PC-9 (cell line): Measurements from ENCODE around the gene PRKAG2. TPM values are rescaled to one million over a fixed set of nuclear protein-coding genes. Genes with fewer than 3 reads are reported as not detected.
A peak's percentile ranks its signal among the peaks of the same experiment; 100 is the strongest.

Experiments
- BruUV-seq: library from RNA; stranded (reverse); fragments of 400-500 nt; replicated peaks from 2 replicates; lab custom pipeline; 2021; lab: Mats Ljungman, UMichigan
- CTCF ChIA-PET: fragments of 300-600 bp; sonication (Branson Sonifier 250); formaldehyde crosslinking; loops from one replicate; lab custom pipeline; 2022; ENCODE audit warnings: antibody characterized with exemption; lab: Charles Lee
- POLR2A ChIA-PET: fragments of 300-600 bp; sonication (Branson Sonifier 250); formaldehyde crosslinking; loops from one replicate; lab custom pipeline; 2022; ENCODE audit warnings: antibody characterized with exemption; ENCODE audit not compliant: unreplicated experiment; lab: Charles Lee
- DNase-seq, 2 experiments: peaks; one replicate each; pipeline versions ENCODE4 v3.0.0 to v3.0.0-alpha.2; 2015 to 2022; ENCODE audit warnings: mixed read lengths in 1 of 2
- H2AFZ ChIP-seq: fragments of 200-600 bp; sonication (generic); 2 replicates; pipeline ENCODE4 v1.8.1; 2017; ENCODE audit warnings: antibody characterized with exemption
- H3F3A ChIP-seq: fragments of 200-600 bp; sonication (generic); 2 replicates; pipeline ENCODE4 v1.8.1; 2017; ENCODE audit warnings: antibody characterized with exemption, mild to moderate bottlenecking, low read depth; ENCODE audit not compliant: insufficient read depth
- H3K27ac ChIP-seq: fragments of 200-600 bp; sonication (generic); 2 replicates; pipeline ENCODE4 v1.6.1; 2016; ENCODE audit warnings: mixed run types
- H3K27me3 ChIP-seq: fragments of 200-600 bp; sonication (generic); 2 replicates; pipeline ENCODE4 v1.6.1; 2016; ENCODE audit warnings: low read depth, mixed run types; ENCODE audit not compliant: insufficient read depth
- H3K36me3 ChIP-seq: fragments of 200-600 bp; sonication (generic); 2 replicates; pipeline ENCODE4 v1.6.1; 2016; ENCODE audit warnings: low read depth, mixed run types
- H3K4me1 ChIP-seq: fragments of 200-600 bp; sonication (generic); replicated peaks from 2 replicates; pipeline ENCODE4 v1.6.1; 2016; ENCODE audit warnings: mixed run types; ENCODE audit not compliant: insufficient read depth
- H3K4me2 ChIP-seq: fragments of 200-600 bp; sonication (generic); 2 replicates; pipeline ENCODE4 v1.6.1; 2017; ENCODE audit warnings: mixed run types
- H3K4me3 ChIP-seq: fragments of 200-600 bp; sonication (generic); 2 replicates; pipeline ENCODE4 v1.6.1; 2016; ENCODE audit warnings: mixed run types
- H3K79me2 ChIP-seq: fragments of 200-600 bp; sonication (generic); 2 replicates; pipeline ENCODE4 v1.6.1; 2017; ENCODE audit warnings: low read depth, mixed run types
- H3K9me2 ChIP-seq: fragments of 200-600 bp; sonication (generic); 2 replicates; pipeline ENCODE4 v1.8.1; 2017; ENCODE audit warnings: mild to moderate bottlenecking; ENCODE audit not compliant: insufficient read depth
- H3K9me3 ChIP-seq: fragments of 200-600 bp; sonication (generic); 2 replicates; pipeline ENCODE4 v1.8.1; 2016; ENCODE audit warnings: low read depth; ENCODE audit not compliant: insufficient read depth
- H4K20me1 ChIP-seq: fragments of 200-600 bp; sonication (generic); 2 replicates; pipeline ENCODE4 v1.8.1; 2017; ENCODE audit not compliant: insufficient read depth
- EZH2 ChIP-seq: fragments of 200-600 bp; sonication (generic); IDR thresholded peaks from 2 replicates; pipeline ENCODE4 v1.8.0; 2017; ENCODE audit warnings: antibody characterized with exemption, low read depth
- intact Hi-C: fragments of 100-400 bp; cut with micrococcal nuclease; formaldehyde crosslinking; loops from one replicate; pipeline ENCODE4 v1.10.0; 2022; ENCODE audit not compliant: unreplicated experiment
- total RNA-seq: library from RNA; stranded (reverse); gene quantifications from 2 replicates; pipeline ENCODE4 v1.2.3, GENCODE V29; 2021
- TF ChIP-seq, protein P1 (sequence below): fragments of 200-600 bp; sonication (generic); conservative IDR thresholded peaks from 2 replicates; pipeline ENCODE4 v1.6.1; 2017; ENCODE audit warnings: mixed run types, antibody characterized with exemption, mild to moderate bottlenecking, moderate library complexity

Gene PRKAG2
- total RNA-seq, 1 experiment from 2014 or later = 37.3 TPM

DNA sequence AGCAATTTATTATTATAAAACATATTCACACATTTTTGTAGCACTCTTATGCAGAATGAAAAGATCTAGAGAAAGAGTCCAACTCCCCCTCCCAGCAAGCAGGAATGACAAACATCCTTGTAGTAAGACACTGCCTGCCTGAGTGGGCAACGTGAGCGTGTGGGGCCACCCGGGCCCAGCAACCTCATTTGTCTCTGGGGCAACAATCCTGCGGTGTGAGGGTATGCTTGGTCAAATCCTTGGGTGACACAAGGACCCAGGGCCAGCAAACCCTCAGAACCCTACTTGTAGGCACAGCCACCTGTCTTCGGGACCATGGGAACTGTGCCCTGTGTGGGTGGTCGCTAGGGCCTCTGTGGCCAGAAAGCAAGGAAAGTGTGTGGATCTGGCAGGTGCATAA is 367.9 kb downstream of the PRKAG2 start:
- H4K20me1 ChIP-seq = peaks cover 98% of the 10 kb centered on the region
- CTCF ChIA-PET = interaction anchor here (0.6 kb wide), 1 partner anchor 21 kb away, joined by 3 read pairs; no protein-coding TSS in a partner anchor

DNA sequence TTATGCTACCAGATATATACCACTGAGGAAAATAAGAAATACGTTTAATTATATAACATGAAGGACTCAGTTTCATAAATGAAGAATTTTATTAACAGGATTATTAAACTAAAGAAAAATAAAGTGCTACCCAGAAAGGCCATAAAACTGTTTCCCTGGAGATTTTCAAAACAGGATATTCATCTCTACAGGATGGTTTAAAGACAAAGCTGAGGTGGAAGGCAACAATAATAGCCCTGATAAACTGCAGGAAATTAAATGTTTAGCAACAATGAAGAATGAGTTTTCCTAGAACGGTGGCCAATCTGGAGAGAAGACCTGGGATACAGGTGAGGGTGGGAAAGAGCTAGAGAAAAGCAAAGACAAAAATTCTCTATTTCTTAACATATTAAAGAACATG is 369.1 kb downstream of the PRKAG2 start:
- H3K9me3 ChIP-seq = no peaks in the 10 kb centered on the region
- no peak for DNase-seq
- no peak for TF ChIP-seq EZH2
- TF ChIP-seq, protein P1, sequence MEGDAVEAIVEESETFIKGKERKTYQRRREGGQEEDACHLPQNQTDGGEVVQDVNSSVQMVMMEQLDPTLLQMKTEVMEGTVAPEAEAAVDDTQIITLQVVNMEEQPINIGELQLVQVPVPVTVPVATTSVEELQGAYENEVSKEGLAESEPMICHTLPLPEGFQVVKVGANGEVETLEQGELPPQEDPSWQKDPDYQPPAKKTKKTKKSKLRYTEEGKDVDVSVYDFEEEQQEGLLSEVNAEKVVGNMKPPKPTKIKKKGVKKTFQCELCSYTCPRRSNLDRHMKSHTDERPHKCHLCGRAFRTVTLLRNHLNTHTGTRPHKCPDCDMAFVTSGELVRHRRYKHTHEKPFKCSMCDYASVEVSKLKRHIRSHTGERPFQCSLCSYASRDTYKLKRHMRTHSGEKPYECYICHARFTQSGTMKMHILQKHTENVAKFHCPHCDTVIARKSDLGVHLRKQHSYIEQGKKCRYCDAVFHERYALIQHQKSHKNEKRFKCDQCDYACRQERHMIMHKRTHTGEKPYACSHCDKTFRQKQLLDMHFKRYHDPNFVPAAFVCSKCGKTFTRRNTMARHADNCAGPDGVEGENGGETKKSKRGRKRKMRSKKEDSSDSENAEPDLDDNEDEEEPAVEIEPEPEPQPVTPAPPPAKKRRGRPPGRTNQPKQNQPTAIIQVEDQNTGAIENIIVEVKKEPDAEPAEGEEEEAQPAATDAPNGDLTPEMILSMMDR = no peak
- ChIA-PET POLR2A (interaction anchor here (0.6 to 0.7 kb wide), 2 partner anchors 8 to 10 kb away, joined by 5 to 7 read pairs; no protein-coding TSS in a partner anchor), CTCF (no interaction called here)
- H3K9me2 ChIP-seq = no peaks in the 10 kb centered on the region
- H3K4me1 ChIP-seq = peaks cover 44% of the 10 kb centered on the region
- no peaks in the 10 kb centered on the region for H3K27me3 ChIP-seq
- H2AFZ ChIP-seq = no peak overlapping the region
- no peak overlapping the region for H3K4me2 ChIP-seq
- H3F3A ChIP-seq = peaks cover 54% of the 10 kb centered on the region
- peaks cover 95% of the 10 kb centered on the region for H4K20me1 ChIP-seq
- H3K4me3 ChIP-seq = no peak overlapping the region
- BruUV-seq = no TSS peak
- H3K79me2 ChIP-seq = peaks cover 100% of the 10 kb centered on the region
- peak overlapping the region; percentile 25; the same call in 1 of the 2 replicates for H3K27ac ChIP-seq
- intact Hi-C loops = no loop called here
- 0 out of 2 replicates have a peak, but pooled peaks cover 1% of the 10 kb centered on the region for H3K36me3 ChIP-seq

More for the DNA sequence above, 367.9 kb downstream of the PRKAG2 start:
- Histone ChIP-seq H3K79me2 (peaks cover 100% of the 10 kb centered on the region), H3K4me2 (no peak overlapping the region), H3K27me3 (no peaks in the 10 kb centered on the region), H2AFZ (no peak overlapping the region), H3K36me3 (peaks cover 9% of the 10 kb centered on the region; the same call in 1 of the 2 replicates), H3F3A (peaks cover 44% of the 10 kb centered on the region), H3K27ac (no peak overlapping the region), H3K4me1 (peaks cover 36% of the 10 kb centered on the region), H3K9me3 (no peaks in the 10 kb centered on the region), H3K4me3 (no peak overlapping the region), H3K9me2 (no peaks in the 10 kb centered on the region)
- TF ChIP-seq EZH2 = no peak
- TF ChIP-seq, protein P1 = no peak
- no peak for DNase-seq
- POLR2A ChIA-PET = interaction anchor here (0.6 kb wide), 1 partner anchor 173 kb away, joined by 4 read pairs; no protein-coding TSS in a partner anchor
- no TSS peak for BruUV-seq
- intact Hi-C loops = no loop called here

DNA sequence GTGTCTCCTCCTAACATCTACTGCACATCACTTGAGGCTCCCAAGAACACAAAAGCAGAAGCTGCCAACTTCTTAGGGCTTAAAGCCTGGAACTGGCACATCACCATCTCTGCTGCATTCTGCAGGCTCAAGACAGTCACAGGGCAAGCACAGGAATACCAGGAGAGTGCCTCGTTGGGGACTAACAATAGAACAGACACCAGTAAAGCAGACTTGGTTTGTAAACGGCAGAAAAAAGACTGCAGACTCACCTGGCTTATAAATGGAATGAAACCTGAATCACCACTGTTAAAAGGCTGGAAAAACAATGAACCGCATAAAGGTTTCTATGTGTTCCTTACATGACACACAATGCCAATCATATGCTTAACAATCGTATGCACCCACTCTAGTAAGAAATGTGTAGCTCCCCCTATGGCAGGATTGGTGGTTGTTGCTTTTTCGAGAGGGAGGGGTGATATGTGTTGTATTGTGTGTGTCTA is 370.0 kb downstream of the PRKAG2 start:
- Histone ChIP-seq H3K27ac (no peak overlapping the region), H3F3A (peaks cover 54% of the 10 kb centered on the region), H3K27me3 (no peaks in the 10 kb centered on the region), H3K9me3 (no peaks in the 10 kb centered on the region), H3K4me1 (peaks cover 43% of the 10 kb centered on the region), H3K4me3 (no peak overlapping the region), H4K20me1 (peaks cover 93% of the 10 kb centered on the region), H3K4me2 (no peak overlapping the region), H2AFZ (no peak overlapping the region), H3K9me2 (no peaks in the 10 kb centered on the region), H3K79me2 (peaks cover 100% of the 10 kb centered on the region), H3K36me3 (no peaks in the 10 kb centered on the region)
- POLR2A ChIA-PET = no interaction called here
- no peak for TF ChIP-seq EZH2
- TF ChIP-seq, protein P1 = no peak
- no peak for DNase-seq
- intact Hi-C loops = no loop called here
- no TSS peak for BruUV-seq
- CTCF ChIA-PET = no interaction called here

Other genes starting within 250 kb of the PRKAG2 start
- gene GALNTL5, start 79.3 kb upstream of the PRKAG2 start, total RNA-seq = not detected in 2 replicates
- 26.3 and 28.8 TPM in 2 replicates for gene GALNT11, start 148.6 kb upstream of the PRKAG2 start, total RNA-seq